PC-9 (cell line): ENCODE results near the gene STAC. TPM values are rescaled to one million over a fixed set of nuclear protein-coding genes. Genes with fewer than 3 reads are reported as not detected.
A peak's percentile ranks its signal among the peaks of the same experiment; 100 is the strongest.

Experiments used
- BruUV-seq: library from RNA; stranded (reverse); fragments of 400-500 nt; replicated peaks from 2 replicates; lab custom pipeline; 2021; lab: Mats Ljungman, UMichigan
- CTCF ChIA-PET: fragments of 300-600 bp; sonication (Branson Sonifier 250); formaldehyde crosslinking; loops from one replicate; lab custom pipeline; 2022; ENCODE audit warnings: antibody characterized with exemption; lab: Charles Lee
- POLR2A ChIA-PET: fragments of 300-600 bp; sonication (Branson Sonifier 250); formaldehyde crosslinking; loops from one replicate; lab custom pipeline; 2022; ENCODE audit warnings: antibody characterized with exemption; ENCODE audit not compliant: unreplicated experiment; lab: Charles Lee
- DNase-seq, 2 experiments: peaks; one replicate each; pipeline versions ENCODE4 v3.0.0 to v3.0.0-alpha.2; 2015 to 2022; ENCODE audit warnings: mixed read lengths in 1 of 2
- H2AFZ ChIP-seq: fragments of 200-600 bp; sonication (generic); 2 replicates; pipeline ENCODE4 v1.8.1; 2017; ENCODE audit warnings: antibody characterized with exemption
- H3F3A ChIP-seq: fragments of 200-600 bp; sonication (generic); 2 replicates; pipeline ENCODE4 v1.8.1; 2017; ENCODE audit warnings: antibody characterized with exemption, mild to moderate bottlenecking, low read depth; ENCODE audit not compliant: insufficient read depth
- H3K27ac ChIP-seq: fragments of 200-600 bp; sonication (generic); 2 replicates; pipeline ENCODE4 v1.6.1; 2016; ENCODE audit warnings: mixed run types
- H3K27me3 ChIP-seq: fragments of 200-600 bp; sonication (generic); 2 replicates; pipeline ENCODE4 v1.6.1; 2016; ENCODE audit warnings: low read depth, mixed run types; ENCODE audit not compliant: insufficient read depth
- H3K36me3 ChIP-seq: fragments of 200-600 bp; sonication (generic); 2 replicates; pipeline ENCODE4 v1.6.1; 2016; ENCODE audit warnings: low read depth, mixed run types
- H3K4me1 ChIP-seq: fragments of 200-600 bp; sonication (generic); replicated peaks from 2 replicates; pipeline ENCODE4 v1.6.1; 2016; ENCODE audit warnings: mixed run types; ENCODE audit not compliant: insufficient read depth
- H3K4me2 ChIP-seq: fragments of 200-600 bp; sonication (generic); 2 replicates; pipeline ENCODE4 v1.6.1; 2017; ENCODE audit warnings: mixed run types
- H3K4me3 ChIP-seq: fragments of 200-600 bp; sonication (generic); 2 replicates; pipeline ENCODE4 v1.6.1; 2016; ENCODE audit warnings: mixed run types
- H3K79me2 ChIP-seq: fragments of 200-600 bp; sonication (generic); 2 replicates; pipeline ENCODE4 v1.6.1; 2017; ENCODE audit warnings: low read depth, mixed run types
- H3K9me2 ChIP-seq: fragments of 200-600 bp; sonication (generic); 2 replicates; pipeline ENCODE4 v1.8.1; 2017; ENCODE audit warnings: mild to moderate bottlenecking; ENCODE audit not compliant: insufficient read depth
- H3K9me3 ChIP-seq: fragments of 200-600 bp; sonication (generic); 2 replicates; pipeline ENCODE4 v1.8.1; 2016; ENCODE audit warnings: low read depth; ENCODE audit not compliant: insufficient read depth
- H4K20me1 ChIP-seq: fragments of 200-600 bp; sonication (generic); 2 replicates; pipeline ENCODE4 v1.8.1; 2017; ENCODE audit not compliant: insufficient read depth
- EZH2 ChIP-seq: fragments of 200-600 bp; sonication (generic); IDR thresholded peaks from 2 replicates; pipeline ENCODE4 v1.8.0; 2017; ENCODE audit warnings: antibody characterized with exemption, low read depth
- intact Hi-C: fragments of 100-400 bp; cut with micrococcal nuclease; formaldehyde crosslinking; loops from one replicate; pipeline ENCODE4 v1.10.0; 2022; ENCODE audit not compliant: unreplicated experiment
- total RNA-seq: library from RNA; stranded (reverse); gene quantifications from 2 replicates; pipeline ENCODE4 v1.2.3, GENCODE V29; 2021
- TF ChIP-seq, protein P1 (sequence below): fragments of 200-600 bp; sonication (generic); conservative IDR thresholded peaks from 2 replicates; pipeline ENCODE4 v1.6.1; 2017; ENCODE audit warnings: mixed run types, antibody characterized with exemption, mild to moderate bottlenecking, moderate library complexity

The STAC gene
- total RNA-seq, 1 experiment from 2014 or later: 17.6 TPM

DNA sequence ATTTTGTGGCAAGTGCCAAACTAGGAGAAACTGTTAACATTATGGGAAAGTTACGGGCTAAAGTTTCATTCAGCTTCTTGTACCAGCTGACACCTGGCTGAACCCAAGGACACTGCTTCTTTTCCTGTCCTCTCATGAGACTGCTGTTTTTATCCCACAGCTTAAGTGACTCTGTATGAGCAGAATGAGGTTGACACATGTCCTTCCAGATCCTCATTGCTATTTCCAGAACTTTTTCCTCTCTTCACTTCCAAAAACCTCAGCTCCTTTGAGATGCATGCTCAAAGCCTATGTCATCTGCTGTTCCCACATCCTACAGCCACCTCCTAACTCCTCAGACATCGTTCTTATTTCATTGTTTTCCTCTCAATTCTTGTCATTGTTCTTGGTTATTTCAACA lies 200.4 kb downstream of the STAC start:
- H3K79me2 ChIP-seq: no peaks in the 10 kb centered on the region
- TF ChIP-seq, protein P1, sequence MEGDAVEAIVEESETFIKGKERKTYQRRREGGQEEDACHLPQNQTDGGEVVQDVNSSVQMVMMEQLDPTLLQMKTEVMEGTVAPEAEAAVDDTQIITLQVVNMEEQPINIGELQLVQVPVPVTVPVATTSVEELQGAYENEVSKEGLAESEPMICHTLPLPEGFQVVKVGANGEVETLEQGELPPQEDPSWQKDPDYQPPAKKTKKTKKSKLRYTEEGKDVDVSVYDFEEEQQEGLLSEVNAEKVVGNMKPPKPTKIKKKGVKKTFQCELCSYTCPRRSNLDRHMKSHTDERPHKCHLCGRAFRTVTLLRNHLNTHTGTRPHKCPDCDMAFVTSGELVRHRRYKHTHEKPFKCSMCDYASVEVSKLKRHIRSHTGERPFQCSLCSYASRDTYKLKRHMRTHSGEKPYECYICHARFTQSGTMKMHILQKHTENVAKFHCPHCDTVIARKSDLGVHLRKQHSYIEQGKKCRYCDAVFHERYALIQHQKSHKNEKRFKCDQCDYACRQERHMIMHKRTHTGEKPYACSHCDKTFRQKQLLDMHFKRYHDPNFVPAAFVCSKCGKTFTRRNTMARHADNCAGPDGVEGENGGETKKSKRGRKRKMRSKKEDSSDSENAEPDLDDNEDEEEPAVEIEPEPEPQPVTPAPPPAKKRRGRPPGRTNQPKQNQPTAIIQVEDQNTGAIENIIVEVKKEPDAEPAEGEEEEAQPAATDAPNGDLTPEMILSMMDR: no peak
- no peak for TF ChIP-seq EZH2
- no peaks in the 10 kb centered on the region for H3F3A ChIP-seq
- no peaks in the 10 kb centered on the region for H3K9me2 ChIP-seq
- ChIA-PET CTCF (no interaction called here), POLR2A (no interaction called here)
- BruUV-seq: no TSS peak
- H3K4me2 ChIP-seq: no peak overlapping the region
- H3K4me3 ChIP-seq: no peak overlapping the region
- no peak overlapping the region for H3K27ac ChIP-seq
- DNase-seq: no peak
- no peaks in the 10 kb centered on the region for H3K9me3 ChIP-seq
- no peaks in the 10 kb centered on the region for H3K4me1 ChIP-seq
- H2AFZ ChIP-seq: no peak overlapping the region
- no peaks in the 10 kb centered on the region for H3K36me3 ChIP-seq
- intact Hi-C loops: no loop called here
- no peaks in the 10 kb centered on the region for H3K27me3 ChIP-seq
- no peaks in the 10 kb centered on the region for H4K20me1 ChIP-seq

DNA sequence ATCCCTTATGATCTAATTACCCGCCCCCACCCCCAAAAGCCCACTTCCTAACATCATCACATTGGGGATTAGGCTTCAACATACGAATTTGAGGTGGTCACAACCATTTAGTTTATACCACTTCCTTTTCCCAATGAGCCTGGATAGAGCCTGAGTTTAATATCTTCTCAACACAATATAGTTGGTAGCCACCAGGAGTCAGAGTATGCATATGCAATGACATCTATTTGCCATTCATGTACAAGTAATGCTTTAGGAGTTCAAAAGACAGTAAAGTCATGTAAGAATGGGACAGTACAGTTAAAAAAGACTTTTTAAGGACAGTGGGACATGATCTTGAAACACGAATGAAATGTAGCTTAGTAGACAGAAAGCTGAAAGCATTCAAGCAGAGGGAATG lies 211.7 kb downstream of the STAC start:
- Histone ChIP-seq H3K4me3 (no peak overlapping the region), H3K79me2 (no peaks in the 10 kb centered on the region), H3K4me1 (peaks cover under 1% of the 10 kb centered on the region; the same call in 1 of the 2 replicates), H3K27me3 (no peaks in the 10 kb centered on the region), H3K27ac (no peak overlapping the region), H3K9me2 (no peaks in the 10 kb centered on the region), H4K20me1 (no peaks in the 10 kb centered on the region), H2AFZ (no peak overlapping the region), H3K9me3 (peaks cover 3% of the 10 kb centered on the region), H3K4me2 (no peak overlapping the region), H3K36me3 (no peaks in the 10 kb centered on the region), H3F3A (no peaks in the 10 kb centered on the region)
- intact Hi-C loops: loop anchor here (5.0 kb wide), 1 partner anchor 105 kb away; no protein-coding TSS in a partner anchor
- ChIA-PET CTCF (no interaction called here), POLR2A (no interaction called here)
- DNase-seq: no peak
- BruUV-seq: no TSS peak
- TF ChIP-seq, protein P1: peak; percentile 32; the same call in 1 of the 2 replicates
- no peak for TF ChIP-seq EZH2

DNA sequence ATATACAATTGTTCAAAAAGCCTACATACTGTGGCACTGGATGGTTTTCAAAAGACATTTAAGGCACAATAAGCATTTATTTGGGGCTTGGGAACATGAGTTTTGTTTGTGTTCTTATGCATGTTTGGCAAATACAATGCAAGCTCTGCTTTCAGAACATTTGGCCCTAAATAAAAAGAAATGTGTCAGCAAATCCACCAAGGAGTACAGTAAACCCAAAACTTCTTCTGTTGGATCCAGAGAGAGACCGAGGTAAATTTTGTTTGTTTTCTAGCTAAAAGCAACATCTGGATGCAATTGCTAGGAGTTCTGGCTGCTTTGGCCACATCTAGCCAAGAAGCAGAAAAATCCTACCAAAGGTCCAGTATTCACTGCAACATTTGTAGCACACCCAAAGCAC lies 215.2 kb downstream of the STAC start:
- POLR2A ChIA-PET: no interaction called here
- Histone ChIP-seq H3K79me2 (no peaks in the 10 kb centered on the region), H2AFZ (no peak overlapping the region), H3K36me3 (no peaks in the 10 kb centered on the region), H3K27me3 (no peaks in the 10 kb centered on the region), H4K20me1 (no peaks in the 10 kb centered on the region), H3K27ac (no peak overlapping the region), H3K4me1 (peaks cover 12% of the 10 kb centered on the region), H3K4me3 (no peak overlapping the region), H3K9me2 (no peaks in the 10 kb centered on the region), H3K9me3 (peaks cover 6% of the 10 kb centered on the region; the same call in 1 of the 2 replicates), H3F3A (no peaks in the 10 kb centered on the region), H3K4me2 (no peak overlapping the region)
- DNase-seq: no peak
- intact Hi-C loops: no loop called here
- no TSS peak for BruUV-seq
- no peak for TF ChIP-seq EZH2
- TF ChIP-seq, protein P1: no peak
- CTCF ChIA-PET: no interaction called here
